ENCODE measurements around the gene ATRX. TPM values are rescaled to one million over a fixed set of nuclear protein-coding genes. Genes with fewer than 3 reads are reported as not detected.

Gene ATRX
- total RNA-seq, 2 donors from 2014 or later: 40.9 to 48.3 TPM

DNA sequence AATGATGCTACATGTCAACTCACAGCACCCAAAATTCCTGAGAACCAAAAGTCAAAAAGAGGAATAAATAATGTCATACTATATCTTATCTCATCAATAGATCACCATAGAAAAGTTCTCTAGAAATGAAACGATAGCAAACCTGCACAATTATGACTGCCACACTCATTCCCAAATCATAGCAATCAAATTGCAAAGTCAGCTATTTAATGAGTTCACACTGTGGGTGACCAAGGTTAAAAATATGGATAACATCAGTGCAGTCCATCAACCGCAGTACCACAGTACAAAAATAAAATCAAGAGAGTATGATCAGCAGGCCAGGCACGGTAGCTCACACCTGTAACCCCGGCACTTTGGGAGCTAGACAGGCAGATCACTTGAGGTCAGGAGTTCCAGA, 62.3 kb downstream of the ATRX start:
- Histone ChIP-seq H3K36me3 (no peaks in the 10 kb centered on the region), H3K27ac (no peak overlapping the region)

DNA sequence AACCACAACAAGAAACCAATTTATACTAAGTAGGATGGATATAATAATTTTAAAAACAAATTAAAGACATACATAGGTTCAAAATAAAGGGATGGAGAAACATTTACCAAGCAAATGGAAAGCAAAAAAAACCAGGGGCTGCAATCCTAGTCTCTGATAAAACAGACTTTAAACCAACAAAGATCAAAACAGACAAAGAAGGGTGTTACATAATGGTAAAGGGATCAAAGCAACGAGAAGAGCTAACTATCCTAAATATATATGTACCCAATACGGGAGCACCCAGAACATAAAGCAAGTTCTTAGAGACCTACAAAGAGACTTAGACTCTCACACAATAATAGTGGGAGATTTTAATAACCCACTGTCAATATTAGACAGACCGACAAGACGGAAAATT, 66.6 kb downstream of the ATRX start:
- no peak for DNase-seq (ENCODE audit: low spot score)
- Histone ChIP-seq H3K4me1 (no peaks in the 10 kb centered on the region), H3K4me3 (no peak overlapping the region), H3K9me3 (no peaks in the 10 kb centered on the region), H3K27ac (no peak overlapping the region), H3K27me3 (no peaks in the 10 kb centered on the region), H3K36me3 (no peaks in the 10 kb centered on the region)
- TF ChIP-seq, protein P1, sequence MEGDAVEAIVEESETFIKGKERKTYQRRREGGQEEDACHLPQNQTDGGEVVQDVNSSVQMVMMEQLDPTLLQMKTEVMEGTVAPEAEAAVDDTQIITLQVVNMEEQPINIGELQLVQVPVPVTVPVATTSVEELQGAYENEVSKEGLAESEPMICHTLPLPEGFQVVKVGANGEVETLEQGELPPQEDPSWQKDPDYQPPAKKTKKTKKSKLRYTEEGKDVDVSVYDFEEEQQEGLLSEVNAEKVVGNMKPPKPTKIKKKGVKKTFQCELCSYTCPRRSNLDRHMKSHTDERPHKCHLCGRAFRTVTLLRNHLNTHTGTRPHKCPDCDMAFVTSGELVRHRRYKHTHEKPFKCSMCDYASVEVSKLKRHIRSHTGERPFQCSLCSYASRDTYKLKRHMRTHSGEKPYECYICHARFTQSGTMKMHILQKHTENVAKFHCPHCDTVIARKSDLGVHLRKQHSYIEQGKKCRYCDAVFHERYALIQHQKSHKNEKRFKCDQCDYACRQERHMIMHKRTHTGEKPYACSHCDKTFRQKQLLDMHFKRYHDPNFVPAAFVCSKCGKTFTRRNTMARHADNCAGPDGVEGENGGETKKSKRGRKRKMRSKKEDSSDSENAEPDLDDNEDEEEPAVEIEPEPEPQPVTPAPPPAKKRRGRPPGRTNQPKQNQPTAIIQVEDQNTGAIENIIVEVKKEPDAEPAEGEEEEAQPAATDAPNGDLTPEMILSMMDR (IDR thresholded peaks at IDR 0.05): no peak

More for the DNA sequence above, 62.3 kb downstream of the ATRX start:
- no peak for DNase-seq (ENCODE audit: low spot score)
- Histone ChIP-seq H3K9me3 (no peaks in the 10 kb centered on the region), H3K4me3 (no peak overlapping the region), H3K27me3 (no peaks in the 10 kb centered on the region), H3K4me1 (no peaks in the 10 kb centered on the region)
- TF ChIP-seq, protein P1 (IDR thresholded peaks at IDR 0.05): no peak

DNA sequence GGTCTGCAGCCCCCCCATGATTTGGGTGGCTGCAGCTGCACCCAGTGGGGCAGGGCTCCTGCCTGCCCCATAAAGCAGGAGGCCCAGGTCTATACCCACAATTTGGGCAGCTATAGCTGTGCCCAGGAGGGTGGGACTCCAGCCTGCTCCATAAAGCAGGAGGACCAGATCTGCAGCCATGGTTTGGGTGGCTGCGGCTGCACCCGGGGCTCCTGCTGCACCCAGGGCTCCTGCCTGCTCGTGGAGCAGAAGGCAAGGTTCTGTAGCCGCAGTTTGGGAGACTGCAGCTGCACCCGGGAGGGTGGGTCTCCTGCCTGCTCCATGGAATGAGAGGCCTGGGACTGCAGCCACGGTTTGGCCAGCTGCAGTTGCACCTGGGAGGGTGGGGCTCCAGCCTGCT, 81.1 kb downstream of the ATRX start:
- Histone ChIP-seq H3K4me1 (no peaks in the 10 kb centered on the region), H3K9me3 (no peaks in the 10 kb centered on the region), H3K36me3 (no peaks in the 10 kb centered on the region), H3K27ac (no peak overlapping the region), H3K27me3 (no peaks in the 10 kb centered on the region), H3K4me3 (no peak overlapping the region)
- DNase-seq (ENCODE audit: low spot score): no peak
- TF ChIP-seq, protein P1 (IDR thresholded peaks at IDR 0.05): no peak

DNA sequence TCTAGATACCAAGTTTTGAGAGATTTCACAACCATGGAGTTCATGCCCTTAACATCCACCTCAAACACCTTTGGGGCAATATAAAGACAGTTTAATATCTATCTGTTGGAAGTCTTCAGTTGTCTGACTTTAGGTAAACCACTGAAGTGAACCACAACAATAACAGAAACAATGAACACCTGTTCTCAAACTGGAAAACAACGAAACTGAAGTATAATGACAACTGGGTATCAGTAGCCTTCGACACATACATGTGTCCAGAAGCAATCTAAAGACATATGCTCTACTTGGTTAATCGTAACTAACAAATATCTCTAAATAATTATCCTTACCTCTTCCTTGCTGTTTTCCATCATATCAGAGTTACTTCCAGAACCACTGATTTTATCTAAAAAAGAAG, 87.8 kb downstream of the ATRX start:
- Histone ChIP-seq H3K27me3 (no peaks in the 10 kb centered on the region), H3K4me3 (no peak overlapping the region), H3K36me3 (no peaks in the 10 kb centered on the region), H3K4me1 (no peaks in the 10 kb centered on the region), H3K9me3 (no peaks in the 10 kb centered on the region), H3K27ac (no peak overlapping the region)
- DNase-seq (ENCODE audit: low spot score): no peak
- TF ChIP-seq, protein P1 (IDR thresholded peaks at IDR 0.05): no peak

DNA sequence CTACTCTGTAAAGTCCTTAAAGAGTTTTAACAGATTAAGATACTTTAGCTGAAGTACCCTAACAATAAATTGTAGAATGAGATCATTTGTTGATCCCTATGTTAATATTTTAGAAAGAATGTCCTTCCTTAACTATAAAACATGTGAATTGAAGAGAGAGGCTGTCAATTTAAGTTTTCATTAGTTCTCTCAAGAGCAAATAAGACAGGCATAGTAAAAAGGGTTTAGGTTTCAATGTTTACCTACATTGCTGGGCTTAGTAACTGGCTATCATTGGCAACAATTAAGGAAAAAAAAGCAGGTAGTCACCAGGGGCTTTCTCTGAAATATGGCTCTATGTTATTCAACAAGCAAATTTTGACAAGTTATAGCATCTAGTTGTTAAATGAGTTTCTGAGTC, 91.5 kb downstream of the ATRX start:
- no peaks in the 10 kb centered on the region for H3K4me1 ChIP-seq
- no peak overlapping the region for H3K27ac ChIP-seq
- H3K9me3 ChIP-seq: no peaks in the 10 kb centered on the region
- DNase-seq (ENCODE audit: low spot score): no peak
- no peaks in the 10 kb centered on the region for H3K27me3 ChIP-seq
- no peak overlapping the region for H3K4me3 ChIP-seq
- TF ChIP-seq, protein P1 (IDR thresholded peaks at IDR 0.05): no peak
- H3K36me3 ChIP-seq: no peaks in the 10 kb centered on the region

DNA sequence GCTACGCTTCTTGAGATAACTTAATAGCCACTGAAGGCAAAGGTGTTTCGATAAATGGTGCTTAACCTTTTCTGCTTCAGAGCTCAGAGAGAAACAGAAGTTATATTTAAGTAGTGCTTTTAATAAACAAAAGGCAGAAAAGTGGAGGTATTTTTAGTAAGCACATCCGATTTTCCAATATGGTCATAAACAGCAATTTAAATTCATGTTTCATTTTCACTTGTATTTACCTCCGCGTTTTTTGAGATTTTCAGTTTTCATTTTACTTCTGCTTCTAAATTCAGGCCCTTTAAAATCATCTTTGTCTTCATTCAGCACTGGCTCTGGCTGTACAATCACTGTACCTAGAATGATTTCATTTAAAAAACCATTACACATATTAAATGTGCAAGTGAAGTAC, 92.4 kb downstream of the ATRX start:
- H3K27me3 ChIP-seq: no peaks in the 10 kb centered on the region
- TF ChIP-seq, protein P1 (IDR thresholded peaks at IDR 0.05): no peak
- no peak overlapping the region for H3K4me3 ChIP-seq
- peaks cover 2% of the 10 kb centered on the region for H3K36me3 ChIP-seq
- no peaks in the 10 kb centered on the region for H3K4me1 ChIP-seq
- no peaks in the 10 kb centered on the region for H3K9me3 ChIP-seq
- no peak for DNase-seq (ENCODE audit: low spot score)
- H3K27ac ChIP-seq: no peak overlapping the region

All from right atrium auricular region (tissue), 2 donors.